ENCODE data around the gene FRMD7.

DNA sequence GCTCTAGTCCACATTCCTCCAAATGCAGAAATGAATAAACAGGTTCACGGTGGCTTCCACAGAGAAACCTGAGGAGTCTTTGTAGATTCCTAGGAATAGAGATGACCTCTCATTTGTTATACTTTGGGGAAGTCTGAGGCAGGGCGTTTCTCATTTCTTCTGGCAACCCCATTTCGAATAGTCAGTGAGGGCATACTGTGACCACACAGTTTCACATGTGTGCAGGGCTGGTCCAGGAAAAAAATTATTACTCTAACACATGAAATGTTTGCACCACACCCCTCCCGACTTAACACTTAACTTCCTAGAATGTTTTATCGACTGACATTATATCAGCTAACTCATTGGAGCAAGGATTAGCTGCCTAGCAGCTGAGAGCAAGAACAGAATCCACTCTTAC, 12.0 kb downstream of the FRMD7 start:
- TF ChIP-seq, protein P1, sequence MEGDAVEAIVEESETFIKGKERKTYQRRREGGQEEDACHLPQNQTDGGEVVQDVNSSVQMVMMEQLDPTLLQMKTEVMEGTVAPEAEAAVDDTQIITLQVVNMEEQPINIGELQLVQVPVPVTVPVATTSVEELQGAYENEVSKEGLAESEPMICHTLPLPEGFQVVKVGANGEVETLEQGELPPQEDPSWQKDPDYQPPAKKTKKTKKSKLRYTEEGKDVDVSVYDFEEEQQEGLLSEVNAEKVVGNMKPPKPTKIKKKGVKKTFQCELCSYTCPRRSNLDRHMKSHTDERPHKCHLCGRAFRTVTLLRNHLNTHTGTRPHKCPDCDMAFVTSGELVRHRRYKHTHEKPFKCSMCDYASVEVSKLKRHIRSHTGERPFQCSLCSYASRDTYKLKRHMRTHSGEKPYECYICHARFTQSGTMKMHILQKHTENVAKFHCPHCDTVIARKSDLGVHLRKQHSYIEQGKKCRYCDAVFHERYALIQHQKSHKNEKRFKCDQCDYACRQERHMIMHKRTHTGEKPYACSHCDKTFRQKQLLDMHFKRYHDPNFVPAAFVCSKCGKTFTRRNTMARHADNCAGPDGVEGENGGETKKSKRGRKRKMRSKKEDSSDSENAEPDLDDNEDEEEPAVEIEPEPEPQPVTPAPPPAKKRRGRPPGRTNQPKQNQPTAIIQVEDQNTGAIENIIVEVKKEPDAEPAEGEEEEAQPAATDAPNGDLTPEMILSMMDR (IDR thresholded peaks at IDR 0.05; ENCODE audit: insufficient read depth, low read length), result no peak
- TF ChIP-seq SPI1 (IDR thresholded peaks at IDR 0.05; ENCODE audit: borderline replicate concordance, low read depth) (no peak), POLR2AphosphoS5 (IDR thresholded peaks at IDR 0.05; ENCODE audit: low read depth) (no peak), GABPA (IDR thresholded peaks at IDR 0.05; ENCODE audit: low read depth) (no peak)
- TF ChIP-seq, protein P2, sequence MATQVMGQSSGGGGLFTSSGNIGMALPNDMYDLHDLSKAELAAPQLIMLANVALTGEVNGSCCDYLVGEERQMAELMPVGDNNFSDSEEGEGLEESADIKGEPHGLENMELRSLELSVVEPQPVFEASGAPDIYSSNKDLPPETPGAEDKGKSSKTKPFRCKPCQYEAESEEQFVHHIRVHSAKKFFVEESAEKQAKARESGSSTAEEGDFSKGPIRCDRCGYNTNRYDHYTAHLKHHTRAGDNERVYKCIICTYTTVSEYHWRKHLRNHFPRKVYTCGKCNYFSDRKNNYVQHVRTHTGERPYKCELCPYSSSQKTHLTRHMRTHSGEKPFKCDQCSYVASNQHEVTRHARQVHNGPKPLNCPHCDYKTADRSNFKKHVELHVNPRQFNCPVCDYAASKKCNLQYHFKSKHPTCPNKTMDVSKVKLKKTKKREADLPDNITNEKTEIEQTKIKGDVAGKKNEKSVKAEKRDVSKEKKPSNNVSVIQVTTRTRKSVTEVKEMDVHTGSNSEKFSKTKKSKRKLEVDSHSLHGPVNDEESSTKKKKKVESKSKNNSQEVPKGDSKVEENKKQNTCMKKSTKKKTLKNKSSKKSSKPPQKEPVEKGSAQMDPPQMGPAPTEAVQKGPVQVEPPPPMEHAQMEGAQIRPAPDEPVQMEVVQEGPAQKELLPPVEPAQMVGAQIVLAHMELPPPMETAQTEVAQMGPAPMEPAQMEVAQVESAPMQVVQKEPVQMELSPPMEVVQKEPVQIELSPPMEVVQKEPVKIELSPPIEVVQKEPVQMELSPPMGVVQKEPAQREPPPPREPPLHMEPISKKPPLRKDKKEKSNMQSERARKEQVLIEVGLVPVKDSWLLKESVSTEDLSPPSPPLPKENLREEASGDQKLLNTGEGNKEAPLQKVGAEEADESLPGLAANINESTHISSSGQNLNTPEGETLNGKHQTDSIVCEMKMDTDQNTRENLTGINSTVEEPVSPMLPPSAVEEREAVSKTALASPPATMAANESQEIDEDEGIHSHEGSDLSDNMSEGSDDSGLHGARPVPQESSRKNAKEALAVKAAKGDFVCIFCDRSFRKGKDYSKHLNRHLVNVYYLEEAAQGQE (IDR thresholded peaks at IDR 0.05; ENCODE audit: insufficient replicate concordance, low read depth), result no peak
